DMS114 treated with DMSO at 0.1 percent for 48 hours (cell line): ENCODE data around the gene MTX1.
"Not testable (repeated sequence)": the region's sequence is repeated elsewhere in the genome, so short reads cannot be mapped to it uniquely, and the experiment has no call there.

Source experiments
- DNase-seq: peaks from one replicate; lab custom pipeline; 2025; ENCODE audit not compliant: unreplicated experiment; lab: John Stamatoyannopoulos, UW

MTX1 gene

GRCh38 chr1:155232001-155232978 lies 23.8 kb downstream of the MTX1 start:
- DNase-seq: not testable (repeated sequence)

DNA sequence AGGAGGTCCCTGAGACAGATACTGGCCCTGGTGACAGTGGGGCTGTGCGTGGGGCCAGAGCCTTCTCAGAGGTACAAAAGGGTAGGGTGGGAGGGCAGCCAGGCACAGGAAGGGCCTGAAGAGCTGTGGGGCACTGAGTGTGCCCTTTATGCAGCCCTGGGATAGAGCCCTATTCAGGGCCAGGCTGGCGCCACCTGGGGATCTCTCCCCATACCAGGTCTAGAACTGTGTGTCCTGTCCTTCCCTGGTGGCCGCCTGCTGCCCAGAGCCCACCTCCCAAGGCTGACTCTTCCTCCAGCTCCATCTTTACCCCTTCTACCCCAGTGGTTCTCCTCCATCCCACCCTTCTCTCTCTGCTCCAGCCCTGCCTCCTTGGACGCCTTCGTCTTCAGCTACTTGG lies 25.0 kb downstream of the MTX1 start:
- not testable (repeated sequence) for DNase-seq

DNA sequence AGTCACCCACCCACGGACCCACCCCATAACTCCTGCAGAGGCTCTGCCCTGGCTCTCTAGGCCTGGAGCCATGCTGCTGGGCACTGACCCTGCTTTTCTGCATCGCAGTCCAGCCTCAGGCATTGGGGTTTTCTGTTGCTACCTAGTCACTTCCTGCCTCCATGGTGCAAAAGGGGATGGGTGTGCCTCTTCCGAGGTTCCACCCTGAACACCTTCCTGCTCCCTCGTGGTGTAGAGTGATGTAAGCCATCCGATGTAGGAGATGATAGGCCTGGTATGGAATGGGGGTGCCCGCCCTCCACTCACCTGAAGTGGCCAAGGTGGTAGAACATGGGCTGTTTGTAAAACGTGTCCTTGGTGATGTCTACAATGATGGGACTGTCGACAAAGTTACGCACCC lies 26.9 kb downstream of the MTX1 start:
- DNase-seq: not testable (repeated sequence)

GRCh38 chr1:155236451-155236850 lies 28.0 kb downstream of the MTX1 start:
- no peak for DNase-seq

DNA sequence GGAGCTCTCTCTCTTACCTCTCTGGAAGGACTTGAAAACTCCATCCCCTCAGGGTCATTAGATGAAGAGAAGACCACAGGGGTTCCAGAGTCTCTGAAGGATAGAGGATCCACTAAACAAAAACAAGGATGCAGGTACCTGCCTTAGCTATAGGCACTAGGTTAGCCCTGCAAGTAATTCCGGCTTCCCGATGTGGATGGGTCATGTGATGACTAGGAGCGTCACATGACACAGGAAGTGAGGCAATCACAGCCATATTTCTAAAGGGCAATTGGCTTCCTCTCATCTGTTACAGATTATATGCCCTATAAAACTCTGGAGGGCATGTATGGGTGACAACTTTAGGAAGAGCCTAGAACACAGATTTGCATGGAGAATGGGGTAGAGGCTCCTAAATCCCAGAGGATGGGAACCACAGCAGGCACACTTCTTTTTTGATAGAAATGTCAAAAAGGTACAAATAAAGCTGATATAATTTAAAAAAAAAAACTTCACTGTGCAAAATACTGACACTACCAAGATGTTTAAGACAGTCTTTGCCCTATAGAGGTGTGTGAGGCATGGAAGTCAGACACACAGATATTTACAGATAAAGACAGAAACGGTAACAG lies 32.7 kb downstream of the MTX1 start:
- peak; percentile 87 for DNase-seq

DNA sequence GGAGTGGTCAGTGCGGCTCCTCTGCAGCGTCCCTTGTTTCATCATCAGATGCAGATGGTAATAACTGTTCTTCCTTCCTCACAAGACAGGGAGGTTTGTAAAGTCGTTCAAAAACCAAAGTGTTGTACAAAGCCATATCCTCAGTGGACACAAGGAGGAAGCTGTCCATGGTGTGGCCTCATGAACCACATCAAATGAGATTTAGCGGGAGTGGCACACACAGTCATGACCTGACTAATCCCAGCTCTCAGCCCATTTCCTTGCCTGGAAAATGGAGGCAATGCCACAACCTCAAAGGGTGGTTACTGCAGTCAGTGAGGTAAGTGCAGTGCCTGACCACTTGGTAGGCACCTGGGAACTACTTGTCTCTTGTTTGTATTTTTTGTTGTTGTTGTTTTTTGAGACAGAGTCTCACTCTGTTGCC lies 33.4 kb downstream of the MTX1 start:
- DNase-seq: no peak

DNA sequence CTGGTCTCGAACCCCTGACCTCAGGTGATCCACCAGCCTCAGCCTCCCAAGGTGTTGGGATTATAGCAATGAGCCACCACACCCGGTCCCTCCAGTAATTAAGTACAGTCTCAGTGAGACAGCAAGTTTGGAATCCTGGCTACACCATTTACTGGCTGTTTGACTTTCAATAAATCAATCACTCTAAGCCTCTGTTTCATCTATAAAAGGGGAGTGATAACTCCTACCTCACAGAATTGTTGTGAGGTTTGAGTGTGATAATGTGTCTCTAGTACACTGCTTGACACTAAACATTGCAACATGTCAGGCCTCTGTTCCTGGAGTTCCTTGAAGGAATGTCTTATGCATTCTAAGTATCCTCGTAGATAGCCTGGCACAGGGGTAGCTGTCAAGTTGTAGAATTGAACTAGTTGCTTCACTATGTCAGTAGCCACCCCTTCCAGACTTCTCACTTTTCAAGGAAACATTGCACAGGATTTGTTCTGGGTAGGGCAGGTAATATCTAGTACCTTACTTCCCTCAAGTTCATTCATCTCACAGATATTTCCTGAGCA lies 34.4 kb downstream of the MTX1 start:
- DNase-seq: no peak

DNA sequence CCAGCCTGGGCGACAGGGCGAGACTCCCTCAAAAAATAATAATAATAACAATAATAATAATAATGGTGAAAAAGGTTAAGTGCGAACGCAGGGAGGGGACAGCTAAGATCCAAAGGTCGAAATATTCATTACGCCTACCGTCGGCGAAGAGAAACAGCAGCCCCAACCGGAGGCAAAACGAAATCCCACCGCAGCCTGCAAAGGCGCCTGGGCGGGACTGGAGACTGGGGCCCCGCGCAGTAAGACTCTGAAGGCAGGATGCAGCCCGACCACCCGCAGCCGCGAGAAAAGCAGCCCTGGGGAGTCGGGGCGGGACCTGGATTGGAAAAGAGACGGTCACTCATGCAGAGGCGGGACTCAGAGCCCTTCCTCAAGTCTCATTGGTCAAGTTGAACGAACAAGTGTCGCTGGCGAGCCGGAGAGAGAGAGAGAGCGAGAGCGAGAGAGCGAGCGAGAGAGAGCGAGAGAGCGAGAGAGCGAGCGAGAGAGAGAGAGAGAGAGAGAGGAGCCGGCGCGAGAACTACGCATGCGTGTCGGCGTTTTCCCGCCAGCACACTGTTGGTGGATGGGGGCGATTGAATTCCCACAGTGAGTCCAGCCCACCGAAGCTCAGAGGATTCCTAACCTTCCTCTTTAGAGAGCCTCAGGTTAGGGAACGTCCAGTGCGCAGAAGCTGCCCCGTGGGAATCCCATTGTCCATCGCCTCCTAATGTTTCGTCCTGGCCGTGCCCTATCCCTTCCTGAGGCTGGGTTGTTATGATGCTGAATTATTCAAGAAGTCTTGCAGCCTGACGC lies 36.1 kb downstream of the MTX1 start:
- DNase-seq: peak; percentile 100

DNA sequence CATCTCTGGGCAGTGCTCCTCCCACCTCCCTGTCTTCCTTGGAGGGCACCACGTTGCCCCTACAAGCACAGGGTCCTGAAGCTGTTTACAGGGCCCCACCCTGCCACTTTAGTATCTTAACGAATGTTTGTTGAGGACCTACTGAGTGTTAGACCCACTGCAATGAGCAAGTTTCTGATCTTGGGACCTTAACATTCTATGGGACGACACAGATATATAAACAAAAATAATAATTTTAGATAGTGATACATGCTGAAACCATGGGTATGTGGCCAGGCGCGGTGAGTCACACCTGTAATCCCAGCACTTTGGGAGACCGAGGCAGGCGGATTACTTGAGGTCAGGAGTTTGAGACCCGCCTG lies 36.6 kb downstream of the MTX1 start:
- DNase-seq: no peak

- not testable (repeated sequence) for DNase-seq
These were observed 38.3 kb downstream of the MTX1 start for GRCh38 chr1:155246796-155247195.

- DNase-seq: no peak
These were observed 39.4 kb downstream of the MTX1 start for GRCh38 chr1:155247667-155248553.

- DNase-seq: no peak
These were observed 41.7 kb downstream of the MTX1 start for GRCh38 chr1:155250246-155250632.

GRCh38 chr1:155250633-155251449 lies 42.3 kb downstream of the MTX1 start:
- peak; percentile 93 for DNase-seq

DNA sequence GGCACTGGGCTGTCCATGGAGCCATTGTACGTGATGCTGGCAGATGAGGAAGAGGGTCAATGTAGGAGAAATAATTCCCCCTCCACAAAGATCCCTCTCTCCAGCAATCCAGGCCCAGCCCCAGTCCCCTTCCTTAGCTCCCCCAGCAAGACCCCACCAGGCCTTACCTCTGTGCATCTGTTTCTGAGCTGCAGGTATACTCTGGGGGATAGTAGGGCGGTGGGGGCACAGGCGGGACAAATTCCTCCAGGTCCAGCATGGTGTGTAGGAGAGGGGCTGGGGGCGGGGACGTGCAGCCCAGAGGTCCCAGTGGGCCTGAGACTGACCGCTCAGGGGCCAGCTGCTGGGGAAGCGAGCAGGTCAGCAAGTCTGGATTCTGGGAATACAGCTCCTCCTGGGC lies 43.1 kb downstream of the MTX1 start:
- no peak for DNase-seq

DNA sequence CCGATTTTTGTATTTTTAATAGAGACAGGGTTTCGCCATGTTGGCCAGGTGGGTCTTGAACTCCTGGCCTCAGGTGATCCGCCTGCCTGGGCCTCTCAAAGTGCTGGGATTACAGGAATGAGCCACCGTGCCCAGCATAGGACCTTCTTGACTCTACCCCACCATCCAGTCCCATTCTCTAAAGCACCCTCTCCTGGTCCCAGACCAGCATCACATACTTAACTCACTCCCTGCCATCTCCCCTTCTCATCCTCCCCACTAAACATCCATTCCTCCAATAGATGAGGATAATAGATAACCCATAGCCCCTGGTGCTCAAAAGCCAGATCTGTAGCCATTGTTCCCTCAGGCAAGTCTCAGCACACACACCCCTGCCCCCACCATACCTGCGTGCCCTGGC lies 44.7 kb downstream of the MTX1 start:
- DNase-seq: peak; percentile 54

DNA sequence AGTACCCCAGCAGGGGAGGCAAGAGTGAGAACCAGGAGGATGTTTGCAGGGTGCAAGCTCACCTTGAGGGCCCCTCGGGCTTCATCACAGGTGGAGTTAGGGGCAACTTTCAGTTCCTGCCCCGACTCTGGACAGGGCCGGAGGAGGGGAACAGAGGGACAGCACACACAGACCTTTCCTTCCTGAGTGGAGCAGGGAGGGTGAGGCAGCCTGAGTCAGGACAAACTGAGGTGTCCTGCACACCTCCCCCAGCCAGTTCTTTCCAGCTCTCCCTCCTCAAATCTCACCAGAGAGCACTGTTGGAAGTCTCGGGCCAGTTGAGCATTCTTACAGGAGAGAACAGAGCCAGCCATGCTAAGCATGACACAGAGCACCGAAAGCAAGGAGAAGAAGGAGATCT lies 45.3 kb downstream of the MTX1 start:
- no peak for DNase-seq

DNA sequence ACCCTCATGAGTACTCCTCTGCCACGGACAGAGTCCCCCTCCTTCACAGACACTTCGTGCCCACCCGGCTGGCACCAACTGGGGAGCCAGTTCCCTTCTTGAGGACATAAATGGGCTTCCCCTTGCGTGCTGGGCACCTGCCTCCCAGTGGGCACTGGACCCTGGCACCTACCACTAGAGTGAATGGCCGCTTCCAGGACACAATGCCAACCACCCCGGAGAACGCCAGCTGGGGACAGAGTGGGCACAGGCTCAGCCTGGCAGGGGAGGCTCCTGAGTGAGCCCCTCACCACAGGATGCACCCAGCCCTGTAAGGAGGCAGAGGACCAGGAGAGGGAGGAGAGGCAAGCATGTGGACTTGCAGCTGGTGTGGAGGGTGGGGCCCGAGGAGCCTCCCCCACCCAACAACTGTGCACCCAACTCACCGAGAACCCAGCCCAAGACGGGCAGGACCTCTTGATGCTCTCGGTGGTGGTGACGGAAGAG lies 45.8 kb downstream of the MTX1 start:
- no peak for DNase-seq

DNA sequence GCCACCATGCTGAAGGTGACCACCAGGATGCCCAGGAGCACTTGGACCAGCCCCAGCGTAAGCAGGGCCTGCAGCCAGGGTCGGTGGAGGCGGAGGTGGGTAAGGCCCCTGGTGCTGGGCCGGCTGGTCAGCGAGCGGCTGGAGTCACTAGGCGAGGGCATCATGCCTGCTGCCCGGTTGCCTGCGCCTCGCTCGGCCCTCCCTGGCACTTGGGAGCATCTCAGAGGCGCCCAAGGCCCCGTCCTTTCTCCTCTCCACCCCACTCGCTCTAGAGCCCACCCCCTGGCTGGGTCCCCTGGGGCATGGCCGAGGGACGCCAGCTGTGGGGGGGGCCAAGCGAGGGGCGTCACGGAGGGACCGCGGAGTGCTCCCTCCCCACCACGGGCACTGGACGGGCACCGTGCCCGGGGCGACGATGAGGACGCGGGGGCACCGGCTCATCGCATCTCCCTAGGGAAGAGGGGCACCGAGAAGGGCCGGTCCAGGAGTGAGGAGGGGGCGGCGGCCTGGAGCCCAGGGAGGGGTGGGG lies 46.3 kb downstream of the MTX1 start:
- DNase-seq: no peak
